ENCODE results near the gene MAP3K5. TPM values are rescaled to one million over a fixed set of nuclear protein-coding genes. Genes with fewer than 3 reads are reported as not detected.

Gene MAP3K5
- total RNA-seq, 3 donors from 2014 or later (not counting 1 experiment from before 2014, with no cell fraction given) = 19.7 to 36.7 (median 35.4) TPM

- no peak for DNase-seq
- Mint-ChIP-seq H3K36me3 (no peaks in the 10 kb centered on the region), H3K4me1 (peaks cover 29 to 40% of the 10 kb centered on the region in 2 donors), H3K9me3 (no peaks in the 10 kb centered on the region), H3K27ac (no peak overlapping the region), H3K27me3 (ENCODE audit: low read depth in 2 of 2) (no peaks in the 10 kb centered on the region), H3K4me3 (no peak overlapping the region)
- ATAC-seq = no peak
- no peak overlapping the region for H3K4me3 ChIP-seq (ENCODE audit: low read length)
- no peaks in the 10 kb centered on the region for H3K9me3 ChIP-seq (ENCODE audit: control insufficient read depth, insufficient read depth, low read length)
- intact Hi-C loops (cut with micrococcal nuclease) = no loop called here
- H3K27me3 ChIP-seq (ENCODE audit: control insufficient read depth, insufficient read depth, low read length) = no peaks in the 10 kb centered on the region
- H3K4me1 ChIP-seq (ENCODE audit: control insufficient read depth, insufficient read depth, low read length) = no peaks in the 10 kb centered on the region
- 100% methylated on average over 5 of the region's 7 CpGs for WGBS (ENCODE audit: insufficient coverage)
- no peaks in the 10 kb centered on the region for H3K36me3 ChIP-seq (ENCODE audit: control insufficient read depth, insufficient read depth, low read length)
- TF ChIP-seq, protein P1, sequence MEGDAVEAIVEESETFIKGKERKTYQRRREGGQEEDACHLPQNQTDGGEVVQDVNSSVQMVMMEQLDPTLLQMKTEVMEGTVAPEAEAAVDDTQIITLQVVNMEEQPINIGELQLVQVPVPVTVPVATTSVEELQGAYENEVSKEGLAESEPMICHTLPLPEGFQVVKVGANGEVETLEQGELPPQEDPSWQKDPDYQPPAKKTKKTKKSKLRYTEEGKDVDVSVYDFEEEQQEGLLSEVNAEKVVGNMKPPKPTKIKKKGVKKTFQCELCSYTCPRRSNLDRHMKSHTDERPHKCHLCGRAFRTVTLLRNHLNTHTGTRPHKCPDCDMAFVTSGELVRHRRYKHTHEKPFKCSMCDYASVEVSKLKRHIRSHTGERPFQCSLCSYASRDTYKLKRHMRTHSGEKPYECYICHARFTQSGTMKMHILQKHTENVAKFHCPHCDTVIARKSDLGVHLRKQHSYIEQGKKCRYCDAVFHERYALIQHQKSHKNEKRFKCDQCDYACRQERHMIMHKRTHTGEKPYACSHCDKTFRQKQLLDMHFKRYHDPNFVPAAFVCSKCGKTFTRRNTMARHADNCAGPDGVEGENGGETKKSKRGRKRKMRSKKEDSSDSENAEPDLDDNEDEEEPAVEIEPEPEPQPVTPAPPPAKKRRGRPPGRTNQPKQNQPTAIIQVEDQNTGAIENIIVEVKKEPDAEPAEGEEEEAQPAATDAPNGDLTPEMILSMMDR (IDR thresholded peaks at IDR 0.05) = no peak
- H3K27ac ChIP-seq (ENCODE audit: low read length) = no peak overlapping the region
Observed at GRCh38 chr6:136710877-136711552, 81.3 kb downstream of the MAP3K5 start.

GRCh38 chr6:136709429-136709828 is 82.8 kb downstream of the MAP3K5 start:
- Histone ChIP-seq H3K4me1 (ENCODE audit: control insufficient read depth, insufficient read depth, low read length) (no peaks in the 10 kb centered on the region), H3K27ac (ENCODE audit: low read length) (no peak overlapping the region), H3K27me3 (ENCODE audit: control insufficient read depth, insufficient read depth, low read length) (no peaks in the 10 kb centered on the region), H3K4me3 (ENCODE audit: low read length) (no peak overlapping the region), H3K36me3 (ENCODE audit: control insufficient read depth, insufficient read depth, low read length) (no peaks in the 10 kb centered on the region), H3K9me3 (ENCODE audit: control insufficient read depth, insufficient read depth, low read length) (no peaks in the 10 kb centered on the region)
- H3K27me3 Mint-ChIP-seq (ENCODE audit: low read depth in 2 of 2) = no peaks in the 10 kb centered on the region
- intact Hi-C loops (cut with micrococcal nuclease) = no loop called here
- no peak overlapping the region for H3K4me3 Mint-ChIP-seq
- H3K27ac Mint-ChIP-seq = no peak overlapping the region
- TF ChIP-seq, protein P1 (IDR thresholded peaks at IDR 0.05) = no peak
- H3K36me3 Mint-ChIP-seq = no peaks in the 10 kb centered on the region
- H3K9me3 Mint-ChIP-seq = no peaks in the 10 kb centered on the region
- ATAC-seq (no peak), DNase-seq (no peak)
- H3K4me1 Mint-ChIP-seq = peaks cover 29 to 40% of the 10 kb centered on the region in 2 donors

- TF ChIP-seq, protein P1 (IDR thresholded peaks at IDR 0.05) = no peak
- DNase-seq = no peak
- 92% methylated on average over 5 of the region's 5 CpGs for WGBS (ENCODE audit: insufficient coverage)
- no peaks in the 10 kb centered on the region for H3K4me1 ChIP-seq (ENCODE audit: control insufficient read depth, insufficient read depth, low read length)
- H3K9me3 ChIP-seq (ENCODE audit: control insufficient read depth, insufficient read depth, low read length) = no peaks in the 10 kb centered on the region
- no peak overlapping the region for H3K27ac ChIP-seq (ENCODE audit: low read length)
- no peaks in the 10 kb centered on the region for H3K27me3 ChIP-seq (ENCODE audit: control insufficient read depth, insufficient read depth, low read length)
- intact Hi-C loops (cut with micrococcal nuclease) = no loop called here
- H3K27me3 Mint-ChIP-seq (ENCODE audit: low read depth in 2 of 2) = no peaks in the 10 kb centered on the region
- H3K36me3 ChIP-seq (ENCODE audit: control insufficient read depth, insufficient read depth, low read length) = no peaks in the 10 kb centered on the region
- ATAC-seq = no peak
- no peak overlapping the region for H3K4me3 ChIP-seq (ENCODE audit: low read length)
- no peak overlapping the region for H3K27ac Mint-ChIP-seq
- H3K4me1 Mint-ChIP-seq = peaks cover 22 to 35% of the 10 kb centered on the region in 2 donors
- H3K4me3 Mint-ChIP-seq = no peak overlapping the region
- no peaks in the 10 kb centered on the region for H3K36me3 Mint-ChIP-seq
- no peaks in the 10 kb centered on the region for H3K9me3 Mint-ChIP-seq
Observed at GRCh38 chr6:136706430-136706829, 85.8 kb downstream of the MAP3K5 start.

DNA sequence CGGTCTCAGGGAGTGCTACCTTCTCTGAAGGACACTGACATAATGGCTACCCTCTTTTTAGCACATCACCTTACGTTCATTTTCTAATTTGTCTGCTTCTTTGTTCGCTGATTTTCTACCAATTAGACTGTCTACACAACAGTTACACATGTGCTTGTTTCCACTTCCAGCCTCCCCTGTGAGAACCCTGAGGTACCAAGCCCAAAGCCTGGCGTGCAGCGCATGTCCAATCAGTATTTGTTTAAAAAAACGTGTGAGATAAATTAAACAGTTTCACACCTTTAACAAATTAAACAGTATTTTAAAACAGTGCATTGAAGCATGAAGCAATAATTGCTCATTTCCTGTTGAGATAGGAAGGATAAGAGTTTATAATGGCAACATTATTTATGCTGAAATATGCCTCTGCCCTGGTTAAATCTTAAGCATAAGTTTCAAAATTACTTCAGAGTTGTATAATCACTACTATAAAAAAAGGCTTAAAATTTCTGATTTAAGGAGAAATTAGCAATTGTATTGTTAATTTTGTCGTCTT is 88.9 kb downstream of the MAP3K5 start:
- intact Hi-C loops (cut with micrococcal nuclease) = no loop called here
- H3K27ac ChIP-seq (ENCODE audit: low read length) = no peak overlapping the region
- 90% methylated on average over 5 of the region's 7 CpGs for WGBS (ENCODE audit: insufficient coverage)
- peak in 2 of 3 donors; percentile 27 to 50 for ATAC-seq
- Mint-ChIP-seq H3K4me3 (no peak overlapping the region), H3K27ac (peak overlapping the region; percentile 59 to 75), H3K27me3 (ENCODE audit: low read depth in 2 of 2) (no peaks in the 10 kb centered on the region), H3K9me3 (no peaks in the 10 kb centered on the region), H3K36me3 (no peaks in the 10 kb centered on the region), H3K4me1 (peaks cover 33 to 34% of the 10 kb centered on the region in 2 donors)
- no peaks in the 10 kb centered on the region for H3K27me3 ChIP-seq (ENCODE audit: control insufficient read depth, insufficient read depth, low read length)
- no peak for DNase-seq
- H3K4me3 ChIP-seq (ENCODE audit: low read length) = no peak overlapping the region
- H3K9me3 ChIP-seq (ENCODE audit: control insufficient read depth, insufficient read depth, low read length) = no peaks in the 10 kb centered on the region
- TF ChIP-seq, protein P1 (IDR thresholded peaks at IDR 0.05) = no peak
- H3K36me3 ChIP-seq (ENCODE audit: control insufficient read depth, insufficient read depth, low read length) = peaks cover 2% of the 10 kb centered on the region
- no peaks in the 10 kb centered on the region for H3K4me1 ChIP-seq (ENCODE audit: control insufficient read depth, insufficient read depth, low read length)

Measured in natural killer cell (primary cell).